GM12872 (cell line): ENCODE results near the gene RABGAP1L.

Experiments
- TF ChIP-seq, protein P1 (sequence below): IDR thresholded peaks from 3 replicates; pipeline ENCODE4 v1.5.1; 2011; ENCODE audit warnings: low read depth, mild to moderate bottlenecking, low read length, moderate library complexity; ENCODE audit not compliant: insufficient read depth

The RABGAP1L gene

DNA sequence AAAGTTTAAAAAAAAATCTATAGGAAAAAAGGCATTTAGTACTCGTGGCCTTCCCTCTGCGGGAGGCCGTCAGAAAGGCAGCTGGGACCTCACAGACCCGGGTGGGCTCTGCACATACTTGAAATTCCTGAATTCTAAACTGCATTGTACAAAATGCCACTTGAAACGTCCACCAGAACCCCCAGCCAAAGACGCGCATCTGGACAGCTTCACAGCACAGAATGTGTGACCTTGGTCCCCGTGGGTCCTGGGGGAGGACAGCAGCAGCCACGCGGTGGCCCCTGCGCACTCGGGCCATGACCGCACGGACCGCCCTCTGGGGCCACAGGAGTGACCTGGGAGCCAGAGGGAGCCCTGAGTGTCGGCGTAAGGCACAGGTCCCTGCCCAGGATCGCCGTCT, 884.5 kb downstream of the RABGAP1L start:
- TF ChIP-seq, protein P1, sequence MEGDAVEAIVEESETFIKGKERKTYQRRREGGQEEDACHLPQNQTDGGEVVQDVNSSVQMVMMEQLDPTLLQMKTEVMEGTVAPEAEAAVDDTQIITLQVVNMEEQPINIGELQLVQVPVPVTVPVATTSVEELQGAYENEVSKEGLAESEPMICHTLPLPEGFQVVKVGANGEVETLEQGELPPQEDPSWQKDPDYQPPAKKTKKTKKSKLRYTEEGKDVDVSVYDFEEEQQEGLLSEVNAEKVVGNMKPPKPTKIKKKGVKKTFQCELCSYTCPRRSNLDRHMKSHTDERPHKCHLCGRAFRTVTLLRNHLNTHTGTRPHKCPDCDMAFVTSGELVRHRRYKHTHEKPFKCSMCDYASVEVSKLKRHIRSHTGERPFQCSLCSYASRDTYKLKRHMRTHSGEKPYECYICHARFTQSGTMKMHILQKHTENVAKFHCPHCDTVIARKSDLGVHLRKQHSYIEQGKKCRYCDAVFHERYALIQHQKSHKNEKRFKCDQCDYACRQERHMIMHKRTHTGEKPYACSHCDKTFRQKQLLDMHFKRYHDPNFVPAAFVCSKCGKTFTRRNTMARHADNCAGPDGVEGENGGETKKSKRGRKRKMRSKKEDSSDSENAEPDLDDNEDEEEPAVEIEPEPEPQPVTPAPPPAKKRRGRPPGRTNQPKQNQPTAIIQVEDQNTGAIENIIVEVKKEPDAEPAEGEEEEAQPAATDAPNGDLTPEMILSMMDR, result no peak
